Mesenteric fat pad (tissue), 1 donor: ENCODE results near the gene CHCT1. TPM values are rescaled to one million over a fixed set of nuclear protein-coding genes. Genes with fewer than 3 reads are reported as not detected.
"Not testable (repeated sequence)": the region's sequence is repeated elsewhere in the genome, so short reads cannot be mapped to it uniquely, and the experiment has no call there.

Source experiments
- DNase-seq: peaks from one replicate; pipeline ENCODE4 v3.0.0-alpha.2; 2020; ENCODE audit warnings: low spot score
- total RNA-seq: library from RNA; stranded (reverse); fragmentation: NEBNext Ultra II Directional; extraction: Animal tissue kit (Norgen Biotek cat#: 25700); gene quantifications from one replicate; pipeline ENCODE4 v1.2.1, GENCODE V29; 2021
- donor health status: DM: yes; HTN: yes; CAD: no.

CHCT1 gene
- total RNA-seq, 1 donor from 2014 or later: not detected

GRCh38 chr17:60398227-60398959 is 23.9 kb upstream of the CHCT1 start:
- no peak for DNase-seq

- DNase-seq: no peak
Measured at GRCh38 chr17:60401819-60402218, 20.5 kb upstream of the CHCT1 start.

GRCh38 chr17:60403523-60403810 is 18.8 kb upstream of the CHCT1 start:
- no peak for DNase-seq

- no peak for DNase-seq
Measured at GRCh38 chr17:60403962-60404361, 18.3 kb upstream of the CHCT1 start.

- no peak for DNase-seq
Measured at GRCh38 chr17:60406887-60407286, 15.4 kb upstream of the CHCT1 start.

- DNase-seq: no peak
Measured at GRCh38 chr17:60410001-60410400, 12.3 kb upstream of the CHCT1 start.

- DNase-seq: no peak
Measured at GRCh38 chr17:60412701-60413100, 9.6 kb upstream of the CHCT1 start.

GRCh38 chr17:60415146-60415545 is 7.1 kb upstream of the CHCT1 start:
- no peak for DNase-seq

GRCh38 chr17:60416368-60416925 is 5.8 kb upstream of the CHCT1 start:
- DNase-seq: no peak

- DNase-seq: not testable (repeated sequence)
Measured at GRCh38 chr17:60419003-60419402, 3.3 kb upstream of the CHCT1 start.

- not testable (repeated sequence) for DNase-seq
Measured at GRCh38 chr17:60419875-60420274, 2.4 kb upstream of the CHCT1 start.

- peak; percentile 92 for DNase-seq
Measured at GRCh38 chr17:60421273-60422161, 772 bp upstream of the CHCT1 start.

- DNase-seq: no peak
Measured at GRCh38 chr17:60423865-60424264, 1.6 kb downstream of the CHCT1 start.

- no peak for DNase-seq
Measured at GRCh38 chr17:60425626-60426025, 3.3 kb downstream of the CHCT1 start.

GRCh38 chr17:60426596-60426995 is 4.3 kb downstream of the CHCT1 start:
- DNase-seq: no peak

GRCh38 chr17:60428491-60428890 is 6.2 kb downstream of the CHCT1 start:
- DNase-seq: not testable (repeated sequence)

- DNase-seq: not testable (repeated sequence)
Measured at GRCh38 chr17:60430561-60430960, 8.3 kb downstream of the CHCT1 start.

- DNase-seq: not testable (repeated sequence)
Measured at GRCh38 chr17:60433021-60433997, 11.0 kb downstream of the CHCT1 start.

- no peak for DNase-seq
Measured at GRCh38 chr17:60435244-60436167, 13.2 kb downstream of the CHCT1 start.

GRCh38 chr17:60436676-60437075 is 14.4 kb downstream of the CHCT1 start:
- DNase-seq: no peak
